H1 (cell line): Measurements from ENCODE around the gene POU2F2. TPM values are rescaled to one million over a fixed set of nuclear protein-coding genes. Genes with fewer than 3 reads are reported as not detected.
A peak's percentile ranks its signal among the peaks of the same experiment; 100 is the strongest.

ENCODE experiments used
- CTCF ChIA-PET: fragments of 300-600 bp; sonication (Branson Sonifier 250); formaldehyde crosslinking; loops from one replicate; lab custom pipeline; 2021; ENCODE audit not compliant: partially characterized antibody; lab: Charles Lee
- POLR2A ChIA-PET: fragments of 300-600 bp; sonication (Branson Sonifier 250); formaldehyde crosslinking; loops from one replicate; lab custom pipeline; 2021; ENCODE audit warnings: inconsistent platforms; ENCODE audit not compliant: partially characterized antibody; lab: Charles Lee
- DNase-seq, 2 experiments: peaks; one replicate each; pipeline versions ENCODE4 v3.0.0 to v3.0.0-alpha.2; 2010 to 2022; ENCODE audit warnings: low spot score in 2 of 2, low read depth in 1 of 2, mixed read lengths in 1 of 2
- FAIRE-seq: peaks from 2 replicates; lab custom pipeline; 2011; peaks lifted over from hg19 to GRCh38; lab: Jason Lieb, UNC
- H2AFZ ChIP-seq: 2 replicates; pipeline ENCODE4 v1.8.1; 2012; ENCODE audit warnings: low read length, inconsistent platforms
- H2AK5ac ChIP-seq: 2 replicates; pipeline ENCODE4 v1.6.1; 2013; ENCODE audit warnings: low read depth, low read length
- H2BK120ac ChIP-seq: replicated peaks from 2 replicates; pipeline ENCODE3; 2013; ENCODE audit warnings: low read depth, low read length, inconsistent platforms
- H2BK12ac ChIP-seq: 2 replicates; pipeline ENCODE4 v1.6.1; 2013; ENCODE audit warnings: low read depth, low read length
- H2BK15ac ChIP-seq: 2 replicates; pipeline ENCODE4 v1.6.1; 2013; ENCODE audit warnings: low read length
- H2BK20ac ChIP-seq: 2 replicates; pipeline ENCODE4 v1.6.1; 2013; ENCODE audit warnings: low read length
- H2BK5ac ChIP-seq: 2 replicates; pipeline ENCODE4 v1.6.1; 2013; ENCODE audit warnings: low read depth, low read length
- H3K14ac ChIP-seq: 2 replicates; pipeline ENCODE4 v1.6.1; 2013; ENCODE audit warnings: inconsistent platforms; ENCODE audit not compliant: insufficient read length
- H3K18ac ChIP-seq: 2 replicates; pipeline ENCODE4 v1.6.1; 2013; ENCODE audit warnings: low read length; ENCODE audit errors: extremely low read depth
- H3K23ac ChIP-seq: 2 replicates; pipeline ENCODE4 v1.6.1; 2013; ENCODE audit warnings: inconsistent platforms; ENCODE audit not compliant: insufficient read length
- H3K23me2 ChIP-seq: 2 replicates; pipeline ENCODE4 v1.6.1; 2013; ENCODE audit warnings: low read depth, low read length
- H3K27ac ChIP-seq: 2 replicates; pipeline ENCODE4 v1.6.1; 2011; ENCODE audit warnings: low read depth, low read length, inconsistent platforms
- H3K27me3 ChIP-seq, 4 experiments: replicated peaks in 1 of 4; 1 replicate in 1 of 4; 2 replicates in 3 of 4; pipeline versions ENCODE4 v1.6.1 to v1.8.1; 2011 to 2013; ENCODE audit warnings: low read length in 3 of 4, mild to moderate bottlenecking in 3 of 4, inconsistent platforms in 2 of 4, mixed read lengths in 2 of 4, moderate library complexity in 1 of 4; ENCODE audit not compliant: control insufficient read depth in 3 of 4, insufficient read depth in 3 of 4; ENCODE audit errors: extremely low read depth in 1 of 4
- H3K36me3 ChIP-seq, 4 experiments: 2 replicates each; pipeline versions ENCODE4 v1.6.1 to v1.8.1; 2011 to 2013; ENCODE audit warnings: mild to moderate bottlenecking in 4 of 4, low read length in 3 of 4, moderate library complexity in 2 of 4, control low read depth in 1 of 4, inconsistent platforms in 1 of 4; ENCODE audit not compliant: insufficient read depth in 4 of 4, control insufficient read depth in 2 of 4
- H3K4ac ChIP-seq: replicated peaks from 2 replicates; pipeline ENCODE3; 2013; ENCODE audit warnings: low read length, low read depth, mixed read lengths, inconsistent platforms; ENCODE audit not compliant: insufficient read length
- H3K4me1 ChIP-seq, 4 experiments: replicated peaks in 1 of 4; 1 replicate in 1 of 4; 2 replicates in 3 of 4; pipeline versions ENCODE4 v1.6.1 to v1.8.1; 2011 to 2013; ENCODE audit warnings: low read length in 3 of 4, inconsistent platforms in 2 of 4, mixed read lengths in 1 of 4; ENCODE audit not compliant: insufficient read depth in 4 of 4, control insufficient read depth in 3 of 4
- H3K4me2 ChIP-seq, 2 experiments: 2 replicates each; pipeline versions ENCODE4 v1.6.1 to v1.8.1; 2011 to 2013; ENCODE audit warnings: low read depth in 2 of 2, low read length in 2 of 2, control low read depth in 1 of 2, inconsistent platforms in 1 of 2, mild to moderate bottlenecking in 1 of 2; ENCODE audit not compliant: insufficient read depth in 1 of 2
- H3K4me3 ChIP-seq, 4 experiments: fragments of 200-600, 300-600 bp in 1 of 4; sonication (generic), shearing (Covaris generic), sonication (Bioruptor Twin) in 1 of 4; 2 replicates each; pipeline versions ENCODE4 v1.5.1 to v1.8.1; 2011 to 2016; ENCODE audit warnings: low read length in 4 of 4, low read depth in 3 of 4, control low read depth in 2 of 4, inconsistent platforms in 2 of 4, mild to moderate bottlenecking in 2 of 4, mixed read lengths in 1 of 4, moderate library complexity in 1 of 4; ENCODE audit not compliant: insufficient read depth in 2 of 4; ENCODE audit errors: extremely low read depth in 1 of 4
- H3K56ac ChIP-seq: replicated peaks from 2 replicates; pipeline ENCODE3; 2013; ENCODE audit warnings: low read depth, mild to moderate bottlenecking, mixed read lengths, low read length, inconsistent platforms; ENCODE audit not compliant: insufficient read length
- H3K79me1 ChIP-seq: 2 replicates; pipeline ENCODE4 v1.6.1; 2013; ENCODE audit warnings: low read depth, low read length, control low read depth
- H3K79me2 ChIP-seq, 2 experiments: 2 replicates each; pipeline versions ENCODE4 v1.6.1 to v1.8.1; 2012 to 2013; ENCODE audit warnings: low read length in 2 of 2, mild to moderate bottlenecking in 2 of 2, inconsistent platforms in 1 of 2; ENCODE audit not compliant: insufficient read depth in 2 of 2, control insufficient read depth in 1 of 2
- H3K9ac ChIP-seq, 4 experiments: replicated peaks in 1 of 4; 1 replicate in 1 of 4; 2 replicates in 3 of 4; pipeline versions ENCODE4 v1.6.1 to v1.8.1; 2011 to 2013; ENCODE audit warnings: low read depth in 3 of 4, low read length in 3 of 4, control low read depth in 2 of 4, mild to moderate bottlenecking in 2 of 4, moderate library complexity in 2 of 4, inconsistent platforms in 1 of 4; ENCODE audit errors: extremely low read depth in 1 of 4
- H3K9me3 ChIP-seq, 2 experiments: 2 replicates each; pipeline versions ENCODE4 v1.6.1 to v1.8.1; 2012 to 2013; ENCODE audit warnings: mild to moderate bottlenecking in 2 of 2, moderate library complexity in 2 of 2, control low read depth in 1 of 2, inconsistent platforms in 1 of 2, low read depth in 1 of 2, low read length in 1 of 2, mixed read lengths in 1 of 2; ENCODE audit not compliant: insufficient read depth in 2 of 2
- H4K20me1 ChIP-seq, 2 experiments: replicated peaks in 1 of 2; 2 replicates each; pipeline versions ENCODE3 to v1.8.1; 2011 to 2013; ENCODE audit warnings: inconsistent platforms in 2 of 2, low read length in 2 of 2, mild to moderate bottlenecking in 1 of 2; ENCODE audit not compliant: insufficient read depth in 2 of 2, control insufficient read depth in 1 of 2
- H4K5ac ChIP-seq: 2 replicates; pipeline ENCODE4 v1.6.1; 2013; ENCODE audit warnings: low read length, low read depth, mixed read lengths, inconsistent platforms; ENCODE audit not compliant: insufficient read length
- H4K8ac ChIP-seq: 2 replicates; pipeline ENCODE4 v1.8.0; 2013; ENCODE audit warnings: mild to moderate bottlenecking, moderate library complexity, low read length, inconsistent platforms; ENCODE audit not compliant: insufficient read depth; ENCODE audit errors: extremely low read depth
- H4K91ac ChIP-seq: replicated peaks from 2 replicates; pipeline ENCODE3; 2013; ENCODE audit warnings: low read length, mixed read lengths, inconsistent platforms; ENCODE audit not compliant: insufficient read length
- CBX5 ChIP-seq: fragments of 300-800, 300-1000 bp; sonication (generic); IDR thresholded peaks from 2 replicates; pipeline ENCODE4 v1.7.1; 2016; ENCODE audit warnings: antibody characterized with exemption, low read length, low read depth
- CTBP2 ChIP-seq: IDR thresholded peaks from 2 replicates; pipeline ENCODE4 v1.7.0; 2011; ENCODE audit warnings: borderline replicate concordance, mild to moderate bottlenecking, moderate library complexity, mixed read lengths, low read length; ENCODE audit not compliant: insufficient read depth, insufficient read length
- HDAC2 ChIP-seq, 2 experiments: fragments of 300-600 bp in 1 of 2; sonication (generic) in 1 of 2; IDR thresholded peaks; 2 replicates each; pipeline ENCODE4 v1.6.1; 2011 to 2012; ENCODE audit warnings: low read depth in 2 of 2, low read length in 2 of 2, mild to moderate bottlenecking in 2 of 2, moderate library complexity in 2 of 2, borderline replicate concordance in 1 of 2, inconsistent platforms in 1 of 2
- RAD21 ChIP-seq, 2 experiments: IDR thresholded peaks in 1 of 2; conservative IDR thresholded peaks in 1 of 2; 2 replicates each; pipeline ENCODE4 v1.6.1; 2011; ENCODE audit warnings: low read depth in 2 of 2, low read length in 2 of 2, improper control_type of control experiment in 1 of 2, inconsistent platforms in 1 of 2, mild to moderate bottlenecking in 1 of 2, moderate library complexity in 1 of 2
- RXRA ChIP-seq: IDR thresholded peaks from 2 replicates; pipeline ENCODE4 v1.6.1; 2011; ENCODE audit warnings: low read depth, mild to moderate bottlenecking, low read length, moderate library complexity; ENCODE audit not compliant: insufficient read depth
- SP1 ChIP-seq: IDR thresholded peaks from 2 replicates; pipeline ENCODE4 v1.6.1; 2011; ENCODE audit warnings: low read depth, low read length
- TBP ChIP-seq: IDR thresholded peaks from 2 replicates; pipeline ENCODE4 v1.6.1; 2011; ENCODE audit warnings: low read depth, low read length, improper control_type of control experiment
- YY1 ChIP-seq: IDR thresholded peaks from 2 replicates; pipeline ENCODE4 v1.6.1; 2011; ENCODE audit warnings: low read depth, mild to moderate bottlenecking, low read length
- WGBS, 2 experiments: shearing (Covaris generic) in 1 of 2; methylation state at CpG; one replicate each; pipeline versions ENCODE4 v1.1.6 to v1.1.7; 2013 to 2015; ENCODE audit warnings: low lambda C conversion rate in 2 of 2, mixed read lengths in 2 of 2, inconsistent platforms in 1 of 2, low coverage in 1 of 2, missing lambda C conversion rate in 1 of 2; ENCODE audit not compliant: insufficient replicate concordance in 2 of 2, insufficient coverage in 1 of 2, insufficient read length in 1 of 2; ENCODE audit errors: extremely low coverage in 1 of 2, missing lambda C conversion rate in 1 of 2; 5-methylcytosine and 5-hydroxymethylcytosine counted together
- polyA plus RNA-seq, 7 experiments: library from polyadenylated mRNA; depleted of rRNA in 3 of 7; stranded (reverse) in 5 of 7; unstranded in 2 of 7; fragments of >200 nt in 5 of 7; fragments of 200-250 nt in 2 of 7; gene quantifications; 1 replicate in 5 of 7; 2 replicates in 1 of 7; 4 replicates in 1 of 7; pipeline versions ENCODE4 v1.2.1 to v1.2.3, GENCODE V29; 2011 to 2013; ENCODE audit warnings: missing spikeins in 2 of 7, mixed read lengths in 2 of 7
- total RNA-seq: library from RNA; stranded (reverse); fragmentation: NEBNext Ultra II Directional; extraction: Animal tissue kit (Norgen Biotek cat#: 25700); gene quantifications from 2 replicates; pipeline ENCODE4 v1.2.1, GENCODE V29; 2021
- TF ChIP-seq, protein P1 (sequence below), 3 experiments: IDR thresholded peaks; 1 replicate in 2 of 3; 2 replicates in 1 of 3; pipeline versions ENCODE4 v1.5.1 to v1.6.1; 2011; ENCODE audit warnings: low read length in 3 of 3, mild to moderate bottlenecking in 3 of 3, inconsistent platforms in 2 of 3, low read depth in 1 of 3, moderate library complexity in 1 of 3; ENCODE audit not compliant: insufficient read depth in 1 of 3; ENCODE audit errors: control extremely low read depth in 1 of 3

POU2F2 gene
- total and polyA plus RNA-seq, 2 of the 8 experiments (the other 6 are each of a cell fraction or from before 2014, with no cell fraction given): 5.0 to 6.1 TPM

- no peak overlapping the region for H2BK15ac ChIP-seq
- no peaks in the 10 kb centered on the region for H3K79me2 ChIP-seq
- CTCF ChIA-PET: interaction anchor here (0.6 to 1.9 kb wide), 11 partner anchors 10 to 417 kb away, joined by 3 to 6 read pairs (median 3); partner anchors contain the start of gene ZNF574
- H3K18ac ChIP-seq: no peak overlapping the region
- no peak overlapping the region for H4K5ac ChIP-seq
- H3K4me2 ChIP-seq: no peak overlapping the region
- no peak overlapping the region for H3K4ac ChIP-seq
- no peak overlapping the region for H3K27ac ChIP-seq
- peaks cover 0 to 5% (median 2%) of the 10 kb centered on the region in 4 experiments; a peak in 2 of 7 replicates for H3K27me3 ChIP-seq
- FAIRE-seq (no peak), DNase-seq (peak in 1 of 2 experiments; percentile 78)
- no peak overlapping the region for H3K4me3 ChIP-seq
- no peaks in the 10 kb centered on the region for H3K9me3 ChIP-seq
- no peak overlapping the region for H4K91ac ChIP-seq
- TF ChIP-seq, protein P1, sequence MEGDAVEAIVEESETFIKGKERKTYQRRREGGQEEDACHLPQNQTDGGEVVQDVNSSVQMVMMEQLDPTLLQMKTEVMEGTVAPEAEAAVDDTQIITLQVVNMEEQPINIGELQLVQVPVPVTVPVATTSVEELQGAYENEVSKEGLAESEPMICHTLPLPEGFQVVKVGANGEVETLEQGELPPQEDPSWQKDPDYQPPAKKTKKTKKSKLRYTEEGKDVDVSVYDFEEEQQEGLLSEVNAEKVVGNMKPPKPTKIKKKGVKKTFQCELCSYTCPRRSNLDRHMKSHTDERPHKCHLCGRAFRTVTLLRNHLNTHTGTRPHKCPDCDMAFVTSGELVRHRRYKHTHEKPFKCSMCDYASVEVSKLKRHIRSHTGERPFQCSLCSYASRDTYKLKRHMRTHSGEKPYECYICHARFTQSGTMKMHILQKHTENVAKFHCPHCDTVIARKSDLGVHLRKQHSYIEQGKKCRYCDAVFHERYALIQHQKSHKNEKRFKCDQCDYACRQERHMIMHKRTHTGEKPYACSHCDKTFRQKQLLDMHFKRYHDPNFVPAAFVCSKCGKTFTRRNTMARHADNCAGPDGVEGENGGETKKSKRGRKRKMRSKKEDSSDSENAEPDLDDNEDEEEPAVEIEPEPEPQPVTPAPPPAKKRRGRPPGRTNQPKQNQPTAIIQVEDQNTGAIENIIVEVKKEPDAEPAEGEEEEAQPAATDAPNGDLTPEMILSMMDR (IDR thresholded peaks at IDR 0.05; ENCODE audit: control extremely low read depth in 1 of 3, insufficient read depth in 1 of 3, low read depth in 1 of 3, low read length in 3 of 3): peak; percentile 71 to 77 (median 77)
- TF ChIP-seq RXRA (no peak), CBX5 (no peak), HDAC2 (IDR thresholded peaks at IDR 0.05; ENCODE audit: borderline replicate concordance in 1 of 2, low read depth in 2 of 2, low read length in 2 of 2) (0 out of 4 replicates have a peak, but pooled peaks of 1 of the 2 experiments have one; percentile 4), RAD21 (IDR thresholded peaks at IDR 0.05 in 1 of 2, conservative IDR thresholded peaks at IDR 0.05 in 1 of 2; ENCODE audit: low read depth in 2 of 2, low read length in 2 of 2) (peak; percentile 65 to 74), TBP (no peak), SP1 (no peak), YY1 (peak; percentile 74), CTBP2 (no peak)
- H3K79me1 ChIP-seq: no peaks in the 10 kb centered on the region
- H2BK12ac ChIP-seq: no peak overlapping the region
- H4K8ac ChIP-seq: no peak overlapping the region
- H3K14ac ChIP-seq: no peak overlapping the region
- H4K20me1 ChIP-seq: peaks cover 0 to 1% of the 10 kb centered on the region in 2 experiments
- H3K9ac ChIP-seq: no peak overlapping the region
- H3K36me3 ChIP-seq: no peaks in the 10 kb centered on the region
- POLR2A ChIA-PET: interaction anchor here (0.8 to 1.6 kb wide), 3 partner anchors 21 to 60 kb away, joined by 3 to 4 read pairs (median 3); no protein-coding TSS in a partner anchor
- no peak overlapping the region for H2BK5ac ChIP-seq
- H2BK120ac ChIP-seq: no peak overlapping the region
- no peak overlapping the region for H2BK20ac ChIP-seq
- H3K4me1 ChIP-seq: peaks cover 0 to 18% (median 4%) of the 10 kb centered on the region in 4 experiments; a peak in 6 of 7 replicates
- H3K56ac ChIP-seq: no peak overlapping the region
- no peak overlapping the region for H2AK5ac ChIP-seq
- no peak overlapping the region for H3K23ac ChIP-seq
- WGBS, 2 experiments: 53% methylated on average over 5 of the region's 5 CpGs; no CpG with 5 or more reads in 1 of the 2 experiments
- H3K23me2 ChIP-seq: peaks cover 2% of the 10 kb centered on the region; the same call in 1 of the 2 replicates
- H2AFZ ChIP-seq: no peak overlapping the region
Measured at GRCh38 chr19:42092350-42092749, 39.9 kb downstream of the POU2F2 start.
